IPS-11a (cell line): ENCODE results near the gene HPCAL1.

ENCODE experiments used
- H3K4me3 ChIP-seq: one replicate; pipeline ENCODE4 v1.5.1; 2013; ENCODE audit warnings: low read depth, low read length, control low read depth

Gene HPCAL1

GRCh38 chr2:10400978-10401951 lies 98.6 kb downstream of the HPCAL1 start:
- no peak overlapping the region for H3K4me3 ChIP-seq

- no peak overlapping the region for H3K4me3 ChIP-seq
Observed at GRCh38 chr2:10402062-10402585, 99.4 kb downstream of the HPCAL1 start.

GRCh38 chr2:10402653-10403215 lies 100.0 kb downstream of the HPCAL1 start:
- H3K4me3 ChIP-seq: no peak overlapping the region

- no peak overlapping the region for H3K4me3 ChIP-seq
Observed at GRCh38 chr2:10404324-10405143, 101.8 kb downstream of the HPCAL1 start.

DNA sequence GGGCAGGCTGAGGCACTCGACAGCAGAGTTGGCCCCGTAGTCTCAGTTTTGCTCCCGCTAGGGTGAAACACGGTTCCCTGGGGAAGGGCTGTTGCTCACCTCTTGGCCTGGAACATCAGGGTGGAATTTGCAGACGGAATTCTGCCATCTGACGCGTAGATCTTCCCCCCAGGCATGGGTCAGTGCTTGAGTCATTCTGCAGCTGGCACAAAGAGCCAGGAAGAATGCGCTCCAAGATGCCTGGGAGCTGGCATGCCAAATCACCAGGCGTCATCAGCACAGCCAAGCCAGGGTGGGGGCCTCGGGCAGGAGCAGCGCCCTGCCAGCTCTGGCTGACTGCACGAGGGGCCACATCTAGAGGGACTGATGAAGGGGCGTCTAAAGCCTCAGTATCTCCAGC lies 102.7 kb downstream of the HPCAL1 start:
- no peak overlapping the region for H3K4me3 ChIP-seq

DNA sequence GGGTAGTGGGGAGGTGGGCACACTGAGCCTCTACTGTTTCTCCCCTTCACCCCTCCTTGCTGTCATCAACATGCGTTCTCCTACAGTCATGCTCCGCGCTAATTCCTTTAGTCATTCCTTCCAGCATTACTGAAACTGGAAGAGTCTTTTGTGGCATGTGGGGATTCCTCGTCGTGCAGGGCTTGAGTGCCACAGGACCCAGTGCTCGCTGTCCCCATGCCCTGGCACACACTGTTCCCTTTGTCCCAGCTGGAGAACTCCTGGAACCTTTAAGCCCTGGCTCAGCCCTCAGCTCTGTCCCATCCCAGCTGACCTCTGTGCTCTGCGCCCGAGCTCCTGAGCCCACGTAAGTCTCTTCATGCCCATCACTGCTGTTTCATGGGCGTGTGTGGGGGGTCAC lies 103.3 kb downstream of the HPCAL1 start:
- H3K4me3 ChIP-seq: no peak overlapping the region

- no peak overlapping the region for H3K4me3 ChIP-seq
Observed at GRCh38 chr2:10406491-10407188, 103.9 kb downstream of the HPCAL1 start.

DNA sequence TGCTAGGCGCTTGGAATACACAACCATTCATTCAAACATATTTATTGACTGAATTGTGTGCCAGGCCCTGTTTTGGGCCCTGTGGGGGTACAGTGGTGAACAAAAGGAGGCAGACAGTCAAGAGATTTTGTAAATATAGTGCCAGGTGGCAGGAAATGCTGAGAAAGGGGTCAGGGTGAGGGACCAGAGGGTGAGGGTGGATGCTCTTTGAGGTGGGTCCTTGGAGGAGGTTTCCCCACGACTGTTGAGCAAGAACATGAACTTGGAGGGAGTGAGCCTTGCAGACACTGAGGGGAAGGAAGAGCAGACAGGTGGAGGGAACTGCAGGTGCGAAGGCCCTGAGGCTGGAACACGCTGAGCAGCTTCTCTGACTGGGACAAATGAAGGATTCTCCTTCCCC lies 104.7 kb downstream of the HPCAL1 start:
- H3K4me3 ChIP-seq: no peak overlapping the region

GRCh38 chr2:10407841-10408648 lies 105.3 kb downstream of the HPCAL1 start:
- H3K4me3 ChIP-seq: no peak overlapping the region

DNA sequence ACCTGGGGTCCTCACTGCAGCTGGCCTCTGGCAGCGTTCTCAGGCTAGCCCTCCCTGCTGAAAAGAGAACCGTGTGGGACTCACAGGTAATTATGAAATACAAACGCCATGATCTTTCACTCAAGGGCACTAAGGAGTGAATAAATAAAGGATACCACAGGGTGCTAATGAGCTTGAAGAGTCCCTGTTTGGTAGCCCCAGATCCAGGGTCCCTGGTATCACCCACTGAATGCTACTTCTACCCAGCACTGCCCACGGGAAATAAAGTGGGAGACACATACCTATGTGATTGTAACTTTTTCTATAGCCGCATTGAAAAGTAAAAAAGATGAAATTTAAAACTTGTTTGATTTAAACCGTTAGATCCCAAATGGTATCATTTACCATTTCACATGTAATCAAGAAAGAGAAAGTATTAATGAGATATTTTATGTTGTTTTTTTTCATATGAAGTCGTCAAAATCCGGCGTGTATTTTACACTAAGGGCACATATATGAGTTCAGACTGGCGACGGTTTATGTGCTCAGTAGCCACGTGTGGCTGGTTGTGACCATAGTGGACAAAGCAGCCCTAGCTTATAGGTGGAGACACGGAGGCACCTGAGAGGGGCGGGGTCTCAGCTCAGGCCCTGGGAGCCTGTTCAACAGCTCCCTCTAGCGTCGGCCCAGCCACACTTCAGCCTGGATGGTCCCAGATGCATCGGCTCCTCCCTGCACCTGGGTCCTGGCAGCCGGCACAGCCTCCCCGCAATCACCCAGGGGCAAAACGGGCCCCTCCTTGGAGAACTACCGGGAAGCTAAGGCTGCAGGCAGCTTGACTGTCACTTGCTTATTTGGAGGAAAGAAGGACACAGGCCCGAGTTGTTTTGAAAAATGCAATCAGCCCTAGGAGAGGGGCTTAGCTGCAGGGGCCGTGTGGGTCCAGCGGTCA lies 106.2 kb downstream of the HPCAL1 start:
- H3K4me3 ChIP-seq: no peak overlapping the region

DNA sequence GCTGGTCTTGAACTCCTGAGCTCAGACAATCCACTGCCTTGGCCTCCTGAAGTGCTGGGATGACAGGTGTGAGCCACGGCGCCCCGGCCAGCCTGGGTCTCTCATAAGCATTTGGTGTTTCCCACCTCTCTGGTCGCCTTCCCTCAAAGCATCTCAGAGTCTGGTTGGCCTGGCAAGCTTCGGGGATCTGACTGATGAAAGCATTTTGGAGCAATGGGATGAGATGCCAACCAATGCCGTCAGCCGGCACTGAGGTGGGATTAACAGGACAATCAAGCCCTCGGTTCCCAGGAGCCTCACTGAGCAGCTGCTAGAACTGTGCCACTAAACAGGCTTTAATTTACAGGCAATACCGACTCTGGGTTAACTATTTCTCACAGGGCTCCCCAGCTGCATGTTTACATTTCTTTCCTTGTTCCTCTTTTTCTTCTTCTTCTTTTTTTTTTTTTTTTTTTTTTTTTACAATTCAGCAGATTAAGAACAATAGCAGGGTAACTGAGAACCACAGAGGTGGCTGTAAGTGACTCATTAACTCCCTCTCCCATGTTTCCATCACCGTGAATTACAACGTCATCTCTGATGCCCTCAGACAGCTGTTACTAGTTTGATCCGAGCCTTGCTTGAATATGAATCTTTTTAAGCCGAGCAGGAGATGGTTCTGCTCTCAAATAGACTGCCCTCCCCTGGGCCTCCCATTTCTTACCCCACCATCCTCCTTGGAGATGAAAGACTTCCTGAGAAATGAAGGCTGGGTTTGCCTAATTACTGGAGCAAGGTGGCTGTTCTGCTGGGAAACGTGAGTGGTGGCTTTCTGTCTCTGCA lies 107.5 kb downstream of the HPCAL1 start:
- no peak overlapping the region for H3K4me3 ChIP-seq

DNA sequence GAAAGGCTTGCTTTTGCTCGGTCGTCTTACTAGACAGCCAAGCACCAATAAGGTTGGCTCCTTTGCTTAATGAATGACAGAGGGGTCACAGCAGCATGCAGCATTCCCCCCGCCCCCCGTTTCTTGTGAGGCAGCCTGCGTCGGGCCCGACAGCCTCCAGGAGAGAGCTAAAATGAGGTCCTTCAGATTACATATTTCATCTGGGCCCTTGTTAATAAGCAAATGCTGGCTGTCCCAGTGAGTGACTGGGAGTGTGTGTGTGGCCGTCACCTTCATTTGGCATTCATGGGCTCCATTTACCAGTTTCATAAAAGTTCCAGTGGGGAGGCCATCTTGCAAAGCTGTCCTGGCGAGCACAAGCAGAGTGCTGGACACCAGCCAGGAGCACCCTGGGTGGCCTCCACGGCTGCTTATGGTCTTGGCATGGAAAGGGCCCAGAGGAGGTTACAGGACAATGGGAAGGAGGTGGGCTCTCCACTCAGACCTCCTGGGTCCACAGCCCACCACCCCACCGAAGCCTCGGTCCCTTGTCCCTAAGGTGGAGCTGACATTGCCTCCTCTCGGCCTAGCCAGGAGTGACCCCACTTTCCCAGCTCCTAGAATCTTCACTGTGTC lies 108.2 kb downstream of the HPCAL1 start:
- H3K4me3 ChIP-seq: no peak overlapping the region

GRCh38 chr2:10411557-10411956 lies 108.9 kb downstream of the HPCAL1 start:
- no peak overlapping the region for H3K4me3 ChIP-seq

DNA sequence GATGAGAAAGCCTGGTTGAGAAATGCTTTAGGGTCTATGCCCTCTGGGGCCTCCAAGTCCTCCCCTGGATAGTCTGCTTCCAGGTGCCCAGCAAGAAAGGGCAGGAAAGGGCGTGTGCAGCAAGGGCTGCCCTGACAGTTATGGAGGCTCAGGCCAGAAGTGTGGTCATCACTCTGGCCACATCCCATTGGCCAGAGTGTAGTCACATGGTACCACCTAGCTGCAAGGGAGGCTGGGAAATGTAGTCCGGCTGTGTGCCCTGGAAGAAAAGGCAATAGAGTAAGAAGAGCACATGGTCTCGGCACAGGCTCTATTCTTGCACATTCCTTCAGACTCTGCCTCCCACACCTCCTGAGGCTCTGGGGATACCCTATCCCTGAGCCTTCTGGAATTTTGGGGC lies 109.7 kb downstream of the HPCAL1 start:
- H3K4me3 ChIP-seq: no peak overlapping the region

DNA sequence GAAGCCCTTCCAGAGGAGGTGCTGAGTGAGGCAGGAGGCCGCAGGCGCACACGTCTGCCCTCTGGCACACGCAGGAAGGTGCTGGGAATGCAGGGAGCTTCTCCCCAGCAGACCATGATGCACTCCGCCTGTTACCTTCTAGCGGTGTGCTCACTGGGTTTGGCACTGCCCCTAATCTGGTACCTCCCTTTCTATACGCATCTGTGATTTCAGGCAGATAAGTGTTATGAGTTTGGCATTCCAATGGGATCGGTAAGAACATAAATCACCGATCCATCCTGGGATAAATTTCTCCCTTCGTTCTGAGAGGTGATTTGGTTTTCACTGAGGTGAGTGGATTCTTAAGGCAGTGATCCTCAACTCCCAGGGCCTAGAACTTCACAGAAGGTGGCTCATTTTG lies 110.8 kb downstream of the HPCAL1 start:
- no peak overlapping the region for H3K4me3 ChIP-seq

GRCh38 chr2:10413991-10414451 lies 111.3 kb downstream of the HPCAL1 start:
- no peak overlapping the region for H3K4me3 ChIP-seq

DNA sequence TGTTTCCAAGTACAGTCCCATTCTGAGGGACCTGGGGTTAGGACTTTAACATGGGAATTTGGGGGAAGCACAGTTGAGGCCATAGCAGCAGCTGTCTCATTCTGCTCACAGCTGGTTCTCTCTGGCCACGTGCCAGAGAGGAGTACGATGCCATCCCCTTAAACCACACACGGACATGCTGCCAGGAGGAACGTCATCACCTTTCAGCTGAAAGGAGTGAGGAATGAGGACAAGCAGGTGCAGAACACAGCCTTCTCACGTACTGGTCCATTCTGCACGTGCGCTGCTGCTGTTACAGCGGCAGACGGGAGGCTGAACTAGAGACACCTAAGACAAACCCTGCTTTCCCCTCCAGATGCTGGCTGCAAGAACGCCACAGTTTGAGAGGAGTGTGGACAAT lies 111.9 kb downstream of the HPCAL1 start:
- no peak overlapping the region for H3K4me3 ChIP-seq
